ENCODE data around the gene ZC3H10.

DNA sequence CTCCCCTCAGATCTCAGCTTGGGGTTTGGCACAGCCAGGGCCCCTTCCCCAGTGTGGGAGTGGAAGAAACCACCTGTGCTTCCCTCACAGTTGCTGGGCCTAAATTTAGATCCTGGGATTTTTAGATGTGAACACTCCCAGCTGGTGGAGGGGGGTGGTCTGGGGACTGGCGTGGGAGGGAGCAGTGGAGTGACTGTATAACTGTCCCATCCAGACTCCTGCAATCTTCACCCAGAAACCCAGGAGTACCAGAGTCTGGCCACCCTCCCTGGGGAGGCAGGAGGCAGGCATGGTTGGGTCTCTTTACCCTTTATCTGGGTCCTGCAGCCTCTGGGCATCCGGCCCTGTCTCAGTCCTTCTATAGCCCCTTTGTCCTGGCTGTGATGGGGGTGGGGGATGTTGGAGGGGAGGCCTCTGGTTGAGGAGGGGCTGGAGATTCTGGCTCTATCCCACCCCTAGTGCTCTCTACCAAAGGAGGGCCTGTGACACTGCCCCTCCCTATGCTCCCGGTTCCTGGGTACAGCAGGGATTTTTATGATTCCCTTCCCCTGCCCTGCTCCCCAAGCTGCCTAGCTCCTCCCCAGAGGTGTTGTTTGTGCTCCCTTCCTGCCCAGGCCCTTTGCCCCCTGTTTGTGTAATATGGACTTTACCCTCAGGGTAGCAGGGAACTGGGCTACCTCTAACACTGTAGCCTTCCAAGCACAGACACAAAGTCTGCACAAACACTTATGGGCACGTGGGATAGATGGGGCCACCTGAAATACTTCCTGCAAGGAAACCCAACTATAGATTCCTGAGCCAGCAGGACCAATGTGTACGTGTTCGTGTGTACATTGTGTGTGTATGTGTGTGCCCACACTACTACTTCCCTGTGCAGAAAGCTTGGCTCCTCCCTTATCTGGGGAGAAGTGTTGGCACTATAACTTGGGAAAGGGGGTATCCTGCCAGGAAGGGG lies 36.4 kb upstream of the ZC3H10 start:
- TF ChIP-seq, protein P1, sequence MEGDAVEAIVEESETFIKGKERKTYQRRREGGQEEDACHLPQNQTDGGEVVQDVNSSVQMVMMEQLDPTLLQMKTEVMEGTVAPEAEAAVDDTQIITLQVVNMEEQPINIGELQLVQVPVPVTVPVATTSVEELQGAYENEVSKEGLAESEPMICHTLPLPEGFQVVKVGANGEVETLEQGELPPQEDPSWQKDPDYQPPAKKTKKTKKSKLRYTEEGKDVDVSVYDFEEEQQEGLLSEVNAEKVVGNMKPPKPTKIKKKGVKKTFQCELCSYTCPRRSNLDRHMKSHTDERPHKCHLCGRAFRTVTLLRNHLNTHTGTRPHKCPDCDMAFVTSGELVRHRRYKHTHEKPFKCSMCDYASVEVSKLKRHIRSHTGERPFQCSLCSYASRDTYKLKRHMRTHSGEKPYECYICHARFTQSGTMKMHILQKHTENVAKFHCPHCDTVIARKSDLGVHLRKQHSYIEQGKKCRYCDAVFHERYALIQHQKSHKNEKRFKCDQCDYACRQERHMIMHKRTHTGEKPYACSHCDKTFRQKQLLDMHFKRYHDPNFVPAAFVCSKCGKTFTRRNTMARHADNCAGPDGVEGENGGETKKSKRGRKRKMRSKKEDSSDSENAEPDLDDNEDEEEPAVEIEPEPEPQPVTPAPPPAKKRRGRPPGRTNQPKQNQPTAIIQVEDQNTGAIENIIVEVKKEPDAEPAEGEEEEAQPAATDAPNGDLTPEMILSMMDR (IDR thresholded peaks at IDR 0.05) = no peak
- TF ChIP-seq POLR2A (IDR thresholded peaks at IDR 0.05) (no peak), POLR2AphosphoS5 (IDR thresholded peaks at IDR 0.05) (no peak)

All from breast epithelium (tissue), 3 donors.